Measurements from ENCODE around the gene NKAPD1. TPM values are rescaled to one million over a fixed set of nuclear protein-coding genes. Genes with fewer than 3 reads are reported as not detected.

The NKAPD1 gene
- total RNA-seq, 1 donor from 2014 or later, result 8.1 TPM

GRCh38 chr11:112128483-112129121 is 54.5 kb downstream of the NKAPD1 start:
- intact Hi-C loops (cut with DNase I), result no loop called here
- ATAC-seq, result no peak
- DNase-seq (ENCODE audit: missing footprints), result no peak

- ATAC-seq, result peak; percentile 57
- intact Hi-C loops (cut with DNase I), result no loop called here
- no peak for DNase-seq (ENCODE audit: missing footprints)
These were observed 55.6 kb downstream of the NKAPD1 start for GRCh38 chr11:112129656-112130055.

- intact Hi-C loops (cut with DNase I), result no loop called here
- no peak for ATAC-seq
- DNase-seq (ENCODE audit: missing footprints), result no peak
These were observed 58.6 kb downstream of the NKAPD1 start for GRCh38 chr11:112132737-112133136.

- ATAC-seq (no peak), DNase-seq (ENCODE audit: missing footprints) (no peak)
- intact Hi-C loops (cut with DNase I), result no loop called here
These were observed 60.4 kb downstream of the NKAPD1 start for GRCh38 chr11:112134473-112134872.

Other genes starting within 250 kb of the NKAPD1 start
- gene ALG9, start 202.7 kb upstream of the NKAPD1 start, total RNA-seq, result 14.5 TPM
- gene FDXACB1, start 195.1 kb upstream of the NKAPD1 start, total RNA-seq, result 1.2 TPM
- gene CFAP68, start 194.8 kb upstream of the NKAPD1 start, total RNA-seq, result 27.2 TPM
- gene CRYAB, start 162.5 kb upstream of the NKAPD1 start, total RNA-seq, result 7,453 TPM
- 43.7 TPM for gene HSPB2, start 161.6 kb upstream of the NKAPD1 start, total RNA-seq
- gene C11orf52, start 155.4 kb upstream of the NKAPD1 start, total RNA-seq, result 1.9 TPM
- gene DIXDC1, start 137.0 kb upstream of the NKAPD1 start, total RNA-seq, result 20.7 TPM
- gene DLAT, start 48.9 kb upstream of the NKAPD1 start, total RNA-seq, result 157 TPM
- gene PIH1D2, start 282 bp upstream of the NKAPD1 start, total RNA-seq, result 1.2 TPM
- 176 TPM for gene TIMM8B, start 12.5 kb downstream of the NKAPD1 start, total RNA-seq
- gene SDHD, start 12.6 kb downstream of the NKAPD1 start, total RNA-seq, result 281 TPM
- 1.8 TPM for gene IL18, start 89.8 kb downstream of the NKAPD1 start, total RNA-seq
- 0.54 TPM for gene TEX12, start 93.1 kb downstream of the NKAPD1 start, total RNA-seq
- gene BCO2, start 101.2 kb downstream of the NKAPD1 start, total RNA-seq, result 155 TPM
- gene PTS, start 152.1 kb downstream of the NKAPD1 start, total RNA-seq, result 31.4 TPM
- not detected for gene PLET1, start 186.6 kb downstream of the NKAPD1 start, total RNA-seq

All from Right ventricle myocardium inferior (tissue), 1 donor.